ENCODE results near the gene PPP2R2B. TPM values are rescaled to one million over a fixed set of nuclear protein-coding genes. Genes with fewer than 3 reads are reported as not detected.
A peak's percentile ranks its signal among the peaks of the same experiment; 100 is the strongest.

Gene PPP2R2B
- total and polyA plus RNA-seq, 4 donors, result 2.0 to 27.3 (median 12.0) TPM

DNA sequence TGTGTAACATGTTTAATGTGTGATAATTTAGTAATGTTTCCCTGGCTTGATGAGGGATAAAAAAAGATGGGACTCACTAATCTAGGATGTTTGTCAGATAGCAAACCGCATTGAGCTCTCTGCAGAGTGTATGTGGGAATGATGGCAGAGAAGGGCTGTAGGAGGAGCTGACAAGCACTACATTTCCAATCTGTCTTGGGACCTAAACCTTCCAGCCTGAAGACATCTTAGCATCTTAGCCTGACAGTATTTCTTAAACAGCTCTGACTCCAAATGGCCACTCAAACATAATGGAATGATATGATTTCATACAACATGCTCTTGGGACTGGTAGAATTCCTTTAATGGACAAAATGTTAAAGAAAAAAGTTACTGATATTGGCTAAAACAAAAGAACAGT lies 116.7 kb downstream of the PPP2R2B start:
- Histone ChIP-seq H3K4me1 (ENCODE audit: control insufficient read depth in 1 of 2, insufficient read depth in 2 of 2, low read length in 2 of 2) (peaks cover 4 to 11% of the 10 kb centered on the region in 2 donors), H3K27ac (ENCODE audit: low read depth in 1 of 2, low read length in 2 of 2) (no peak overlapping the region), H3K36me3 (ENCODE audit: control insufficient read depth in 1 of 2, insufficient read depth in 2 of 2, low read length in 1 of 2) (no peaks in the 10 kb centered on the region), H3K4me3 (ENCODE audit: low read length in 2 of 2) (no peak overlapping the region), H3K27me3 (ENCODE audit: control insufficient read depth in 1 of 2, insufficient read depth in 2 of 2, low read length in 1 of 2) (no peaks in the 10 kb centered on the region), H3K9me3 (ENCODE audit: control insufficient read depth, low read length) (no peaks in the 10 kb centered on the region)
- ATAC-seq (ENCODE audit: low FRiP score) (no peak), DNase-seq (no peak)
- 73 to 91% methylated on average over 1 of the region's 1 CpG for WGBS, 2 donors
- intact Hi-C loops (cut with DNase I), result no loop called here

DNA sequence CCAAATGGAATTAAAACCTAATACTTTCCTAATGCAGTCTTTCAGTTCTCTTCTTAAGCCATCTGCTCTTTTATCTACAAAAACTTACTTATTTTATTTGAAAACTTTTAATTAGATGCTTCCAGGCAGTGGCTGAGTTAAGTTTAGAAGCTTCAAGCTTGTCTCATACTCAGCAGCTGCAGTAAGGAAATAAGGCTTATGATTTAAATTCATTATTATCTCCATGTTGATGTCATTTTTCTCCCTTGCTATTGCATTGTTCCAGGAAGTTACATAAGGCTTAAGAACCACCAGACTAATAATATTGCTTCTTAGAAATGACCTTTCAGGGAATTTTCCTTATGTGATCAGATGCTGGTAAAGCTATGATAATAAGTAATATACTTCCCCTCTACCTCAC lies 119.6 kb downstream of the PPP2R2B start:
- H3K27ac ChIP-seq (ENCODE audit: low read depth in 1 of 2, low read length in 2 of 2), result no peak overlapping the region
- no peaks in the 10 kb centered on the region for H3K36me3 ChIP-seq (ENCODE audit: control insufficient read depth in 1 of 2, insufficient read depth in 2 of 2, low read length in 1 of 2)
- no peak for ATAC-seq (ENCODE audit: low FRiP score)
- intact Hi-C loops (cut with DNase I), result no loop called here
- no peaks in the 10 kb centered on the region for H3K9me3 ChIP-seq (ENCODE audit: control insufficient read depth, low read length)
- no peak for DNase-seq
- H3K27me3 ChIP-seq (ENCODE audit: control insufficient read depth in 1 of 2, insufficient read depth in 2 of 2, low read length in 1 of 2), result no peaks in the 10 kb centered on the region
- H3K4me3 ChIP-seq (ENCODE audit: low read length in 2 of 2), result no peak overlapping the region
- H3K4me1 ChIP-seq (ENCODE audit: control insufficient read depth in 1 of 2, insufficient read depth in 2 of 2, low read length in 2 of 2), result peaks cover 4 to 11% of the 10 kb centered on the region in 2 donors

DNA sequence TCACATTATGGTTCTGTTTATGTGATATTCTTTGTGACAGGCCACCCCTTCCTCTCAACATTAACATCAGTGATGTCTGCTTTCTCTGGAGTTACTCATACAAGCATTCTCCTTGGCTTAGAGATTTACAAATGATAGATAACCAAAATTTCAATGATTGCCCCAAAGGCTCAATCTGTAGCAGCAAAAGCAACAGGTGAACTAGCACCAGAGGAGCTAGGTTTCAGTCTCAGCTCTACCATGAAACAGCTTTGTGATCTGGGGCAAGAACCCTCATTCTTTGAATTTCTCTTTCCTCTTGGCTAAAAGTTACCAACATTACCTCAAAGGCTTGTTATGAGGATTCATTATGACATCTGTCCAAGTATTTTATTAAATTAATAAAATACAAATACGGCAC lies 120.5 kb downstream of the PPP2R2B start:
- WGBS, 2 donors, result 21 to 37% methylated on average over 1 of the region's 1 CpG
- DNase-seq, result no peak
- no peak for ATAC-seq (ENCODE audit: low FRiP score)
- Histone ChIP-seq H3K9me3 (ENCODE audit: control insufficient read depth, low read length) (no peaks in the 10 kb centered on the region), H3K4me3 (ENCODE audit: low read length in 2 of 2) (no peak overlapping the region), H3K27ac (ENCODE audit: low read depth in 1 of 2, low read length in 2 of 2) (no peak overlapping the region), H3K36me3 (ENCODE audit: control insufficient read depth in 1 of 2, insufficient read depth in 2 of 2, low read length in 1 of 2) (no peaks in the 10 kb centered on the region), H3K4me1 (ENCODE audit: control insufficient read depth in 1 of 2, insufficient read depth in 2 of 2, low read length in 2 of 2) (peaks cover 4 to 11% of the 10 kb centered on the region in 2 donors), H3K27me3 (ENCODE audit: control insufficient read depth in 1 of 2, insufficient read depth in 2 of 2, low read length in 1 of 2) (no peaks in the 10 kb centered on the region)
- intact Hi-C loops (cut with DNase I), result no loop called here

DNA sequence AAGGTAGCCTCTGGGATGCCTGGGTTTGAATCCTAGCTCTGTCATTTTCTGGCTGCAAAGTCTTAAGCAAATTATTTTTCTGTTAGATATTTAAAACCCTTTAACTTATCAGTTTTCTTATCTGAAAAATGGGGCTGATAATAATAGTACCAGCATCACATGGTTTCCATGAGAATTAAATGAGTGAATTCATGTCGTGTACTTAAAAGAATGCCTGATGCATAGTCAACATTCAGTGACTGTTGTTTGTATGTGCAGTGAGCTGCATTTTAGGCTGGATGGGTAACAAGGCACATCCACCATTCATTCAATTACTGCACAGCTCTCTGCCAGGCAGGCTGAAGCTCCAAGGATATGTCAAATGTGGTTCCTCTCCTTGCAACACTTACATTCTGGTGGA lies 122.0 kb downstream of the PPP2R2B start:
- Histone ChIP-seq H3K4me3 (ENCODE audit: low read length in 2 of 2) (no peak overlapping the region), H3K27ac (ENCODE audit: low read depth in 1 of 2, low read length in 2 of 2) (no peak overlapping the region), H3K27me3 (ENCODE audit: control insufficient read depth in 1 of 2, insufficient read depth in 2 of 2, low read length in 1 of 2) (no peaks in the 10 kb centered on the region), H3K9me3 (ENCODE audit: control insufficient read depth, low read length) (no peaks in the 10 kb centered on the region), H3K4me1 (ENCODE audit: control insufficient read depth in 1 of 2, insufficient read depth in 2 of 2, low read length in 2 of 2) (peaks cover 4 to 11% of the 10 kb centered on the region in 2 donors), H3K36me3 (ENCODE audit: control insufficient read depth in 1 of 2, insufficient read depth in 2 of 2, low read length in 1 of 2) (no peaks in the 10 kb centered on the region)
- DNase-seq, result no peak
- intact Hi-C loops (cut with DNase I), result no loop called here
- no peak for ATAC-seq (ENCODE audit: low FRiP score)
- 21 to 26% methylated on average over 1 of the region's 1 CpG for WGBS, 2 donors

DNA sequence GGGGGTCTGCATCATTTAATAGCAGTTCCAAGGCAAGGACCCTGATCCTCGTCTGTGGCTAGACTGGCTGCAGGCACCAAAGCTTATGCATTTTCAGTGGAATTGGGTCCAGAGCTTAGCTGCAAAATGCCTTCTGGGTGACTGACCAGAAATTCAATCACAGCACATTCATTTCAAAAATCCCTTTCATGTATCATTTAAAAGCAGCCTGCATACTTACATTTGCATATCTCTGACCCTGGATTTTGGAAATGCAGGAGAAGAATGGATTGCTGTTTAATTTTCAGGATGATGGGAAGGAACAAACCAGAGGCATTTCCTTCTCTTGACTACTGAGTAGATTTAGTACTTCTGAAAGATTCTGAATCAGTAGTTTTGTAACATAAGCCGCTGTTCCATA lies 122.8 kb downstream of the PPP2R2B start:
- DNase-seq (no peak), ATAC-seq (ENCODE audit: low FRiP score) (no peak)
- no peaks in the 10 kb centered on the region for H3K9me3 ChIP-seq (ENCODE audit: control insufficient read depth, low read length)
- intact Hi-C loops (cut with DNase I), result no loop called here
- no peak overlapping the region for H3K27ac ChIP-seq (ENCODE audit: low read depth in 1 of 2, low read length in 2 of 2)
- H3K27me3 ChIP-seq (ENCODE audit: control insufficient read depth in 1 of 2, insufficient read depth in 2 of 2, low read length in 1 of 2), result no peaks in the 10 kb centered on the region
- peaks cover 4 to 11% of the 10 kb centered on the region in 2 donors for H3K4me1 ChIP-seq (ENCODE audit: control insufficient read depth in 1 of 2, insufficient read depth in 2 of 2, low read length in 2 of 2)
- 64 to 71% methylated on average over 2 of the region's 2 CpGs for WGBS, 2 donors
- no peak overlapping the region for H3K4me3 ChIP-seq (ENCODE audit: low read length in 2 of 2)
- H3K36me3 ChIP-seq (ENCODE audit: control insufficient read depth in 1 of 2, insufficient read depth in 2 of 2, low read length in 1 of 2), result no peaks in the 10 kb centered on the region

DNA sequence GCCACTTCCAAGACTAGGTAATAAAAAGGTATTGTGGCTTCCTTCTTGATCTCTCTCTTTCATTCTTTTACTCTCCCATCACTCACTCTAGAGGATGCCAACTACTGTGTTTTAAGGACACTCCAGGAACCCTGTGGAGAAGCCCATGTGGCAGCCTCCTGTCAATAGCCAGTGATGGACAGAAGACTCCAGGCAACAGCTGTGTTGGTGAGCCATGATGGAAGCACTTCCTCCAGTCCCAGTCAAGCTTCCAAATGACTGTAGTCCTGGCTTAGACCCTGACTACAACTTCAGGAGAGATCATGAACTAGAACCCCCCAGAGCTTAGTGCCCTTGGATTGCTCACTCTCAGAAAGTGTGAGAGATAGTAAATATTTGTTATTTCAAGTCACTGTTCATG lies 123.9 kb downstream of the PPP2R2B start:
- intact Hi-C loops (cut with DNase I), result no loop called here
- DNase-seq, result no peak
- Histone ChIP-seq H3K36me3 (ENCODE audit: control insufficient read depth in 1 of 2, insufficient read depth in 2 of 2, low read length in 1 of 2) (no peaks in the 10 kb centered on the region), H3K4me1 (ENCODE audit: control insufficient read depth in 1 of 2, insufficient read depth in 2 of 2, low read length in 2 of 2) (peaks cover 4 to 11% of the 10 kb centered on the region in 2 donors), H3K27me3 (ENCODE audit: control insufficient read depth in 1 of 2, insufficient read depth in 2 of 2, low read length in 1 of 2) (no peaks in the 10 kb centered on the region), H3K9me3 (ENCODE audit: control insufficient read depth, low read length) (no peaks in the 10 kb centered on the region), H3K4me3 (ENCODE audit: low read length in 2 of 2) (no peak overlapping the region), H3K27ac (ENCODE audit: low read depth in 1 of 2, low read length in 2 of 2) (no peak overlapping the region)
- no peak for ATAC-seq (ENCODE audit: low FRiP score)

DNA sequence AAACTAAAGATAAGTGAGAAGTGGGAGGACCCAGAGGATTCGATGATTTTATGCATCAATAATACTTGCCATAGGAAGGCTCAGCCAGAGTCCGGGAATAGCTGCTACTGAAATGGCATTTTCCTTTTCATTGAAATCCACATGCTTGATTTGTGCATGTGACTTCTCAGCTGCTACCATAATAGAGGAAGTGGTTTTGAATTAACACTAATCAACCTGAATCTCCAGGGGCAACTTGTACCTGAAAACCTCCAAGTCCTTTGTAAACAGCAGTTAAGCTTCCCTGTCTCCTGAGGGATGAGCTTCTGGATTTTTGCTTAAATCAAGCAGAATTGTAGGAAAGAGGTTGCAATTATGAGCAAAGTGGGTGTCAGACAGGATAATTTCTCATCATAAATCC lies 124.9 kb downstream of the PPP2R2B start:
- no peak for DNase-seq
- Histone ChIP-seq H3K4me1 (ENCODE audit: control insufficient read depth in 1 of 2, insufficient read depth in 2 of 2, low read length in 2 of 2) (peaks cover 4 to 9% of the 10 kb centered on the region in 2 donors), H3K9me3 (ENCODE audit: control insufficient read depth, low read length) (no peaks in the 10 kb centered on the region), H3K27ac (ENCODE audit: low read depth in 1 of 2, low read length in 2 of 2) (no peak overlapping the region), H3K27me3 (ENCODE audit: control insufficient read depth in 1 of 2, insufficient read depth in 2 of 2, low read length in 1 of 2) (no peaks in the 10 kb centered on the region), H3K4me3 (ENCODE audit: low read length in 2 of 2) (no peak overlapping the region), H3K36me3 (ENCODE audit: control insufficient read depth in 1 of 2, insufficient read depth in 2 of 2, low read length in 1 of 2) (no peaks in the 10 kb centered on the region)
- no peak for ATAC-seq (ENCODE audit: low FRiP score)
- intact Hi-C loops (cut with DNase I), result no loop called here
- 55 to 59% methylated on average over 2 of the region's 2 CpGs for WGBS, 2 donors

DNA sequence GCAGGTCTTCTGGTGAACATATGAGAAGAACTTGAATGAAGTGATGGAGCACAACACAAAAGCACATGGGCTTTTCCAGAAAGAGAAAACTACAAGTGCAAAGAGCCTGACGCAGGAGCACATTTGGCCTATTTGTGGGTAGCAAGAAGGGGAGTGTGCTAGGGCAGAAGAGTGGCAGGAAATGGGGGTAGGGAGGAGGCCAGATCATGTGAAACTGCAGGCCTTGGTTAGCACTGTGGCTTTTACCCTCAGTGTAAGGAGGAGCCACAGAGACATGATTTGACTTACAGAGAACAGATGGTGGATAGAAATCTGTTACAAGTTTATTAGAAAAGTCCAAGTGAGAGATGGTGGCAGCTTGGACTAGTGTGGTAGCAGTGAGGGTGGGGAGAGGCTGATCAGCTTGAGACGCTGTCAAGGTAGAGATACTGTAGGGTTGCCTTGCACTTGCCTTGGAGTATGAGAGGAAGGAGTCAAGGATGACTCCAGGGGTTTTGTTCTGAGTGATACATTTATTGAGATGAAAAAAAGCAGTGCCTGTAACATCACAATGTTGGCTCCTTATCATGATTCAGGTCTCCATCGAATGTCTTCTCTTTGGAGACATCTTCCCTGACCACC lies 126.7 kb downstream of the PPP2R2B start:
- H3K4me3 ChIP-seq (ENCODE audit: low read length in 2 of 2), result no peak overlapping the region
- 83 to 86% methylated on average over 3 of the region's 3 CpGs for WGBS, 2 donors
- intact Hi-C loops (cut with DNase I), result no loop called here
- peaks cover 0 to under 1% of the 10 kb centered on the region in 2 donors for H3K4me1 ChIP-seq (ENCODE audit: control insufficient read depth in 1 of 2, insufficient read depth in 2 of 2, low read length in 2 of 2)
- DNase-seq, result peak in 1 of 2 donors; percentile 52
- H3K36me3 ChIP-seq (ENCODE audit: control insufficient read depth in 1 of 2, insufficient read depth in 2 of 2, low read length in 1 of 2), result no peaks in the 10 kb centered on the region
- H3K27me3 ChIP-seq (ENCODE audit: control insufficient read depth in 1 of 2, insufficient read depth in 2 of 2, low read length in 1 of 2), result no peaks in the 10 kb centered on the region
- H3K27ac ChIP-seq (ENCODE audit: low read depth in 1 of 2, low read length in 2 of 2), result no peak overlapping the region
- ATAC-seq (ENCODE audit: low FRiP score), result no peak
- H3K9me3 ChIP-seq (ENCODE audit: control insufficient read depth, low read length), result no peaks in the 10 kb centered on the region

DNA sequence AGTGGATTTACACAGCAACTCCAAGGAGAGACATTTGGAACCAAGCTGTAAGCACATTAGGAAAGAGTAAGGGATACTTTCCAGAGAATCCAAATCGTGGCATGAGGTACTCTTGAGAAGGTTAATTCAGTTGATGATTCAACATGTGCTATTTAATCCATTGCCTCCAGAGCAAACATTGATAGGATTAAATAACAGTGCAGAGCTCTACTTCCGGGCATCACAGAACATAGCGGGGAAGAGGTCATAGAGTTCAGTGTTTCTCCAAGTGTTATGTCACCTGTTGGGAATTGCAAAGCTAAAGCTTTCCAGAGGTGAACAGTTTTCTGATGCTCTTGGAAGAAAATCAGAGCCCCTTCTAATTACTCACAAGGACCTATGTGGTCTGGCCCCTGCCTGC lies 127.5 kb downstream of the PPP2R2B start:
- Histone ChIP-seq H3K27me3 (ENCODE audit: control insufficient read depth in 1 of 2, insufficient read depth in 2 of 2, low read length in 1 of 2) (no peaks in the 10 kb centered on the region), H3K27ac (ENCODE audit: low read depth in 1 of 2, low read length in 2 of 2) (no peak overlapping the region), H3K9me3 (ENCODE audit: control insufficient read depth, low read length) (no peaks in the 10 kb centered on the region), H3K36me3 (ENCODE audit: control insufficient read depth in 1 of 2, insufficient read depth in 2 of 2, low read length in 1 of 2) (no peaks in the 10 kb centered on the region), H3K4me3 (ENCODE audit: low read length in 2 of 2) (no peak overlapping the region), H3K4me1 (ENCODE audit: control insufficient read depth in 1 of 2, insufficient read depth in 2 of 2, low read length in 2 of 2) (no peaks in the 10 kb centered on the region)
- peak; percentile 33 for ATAC-seq (ENCODE audit: low FRiP score)
- no peak for DNase-seq
- WGBS, 2 donors, result 21% methylated on average over 3 of the region's 3 CpGs
- intact Hi-C loops (cut with DNase I), result no loop called here

Data from aorta (tissue), 5 donors.